ENCODE data around the gene IGSF21.

DNA sequence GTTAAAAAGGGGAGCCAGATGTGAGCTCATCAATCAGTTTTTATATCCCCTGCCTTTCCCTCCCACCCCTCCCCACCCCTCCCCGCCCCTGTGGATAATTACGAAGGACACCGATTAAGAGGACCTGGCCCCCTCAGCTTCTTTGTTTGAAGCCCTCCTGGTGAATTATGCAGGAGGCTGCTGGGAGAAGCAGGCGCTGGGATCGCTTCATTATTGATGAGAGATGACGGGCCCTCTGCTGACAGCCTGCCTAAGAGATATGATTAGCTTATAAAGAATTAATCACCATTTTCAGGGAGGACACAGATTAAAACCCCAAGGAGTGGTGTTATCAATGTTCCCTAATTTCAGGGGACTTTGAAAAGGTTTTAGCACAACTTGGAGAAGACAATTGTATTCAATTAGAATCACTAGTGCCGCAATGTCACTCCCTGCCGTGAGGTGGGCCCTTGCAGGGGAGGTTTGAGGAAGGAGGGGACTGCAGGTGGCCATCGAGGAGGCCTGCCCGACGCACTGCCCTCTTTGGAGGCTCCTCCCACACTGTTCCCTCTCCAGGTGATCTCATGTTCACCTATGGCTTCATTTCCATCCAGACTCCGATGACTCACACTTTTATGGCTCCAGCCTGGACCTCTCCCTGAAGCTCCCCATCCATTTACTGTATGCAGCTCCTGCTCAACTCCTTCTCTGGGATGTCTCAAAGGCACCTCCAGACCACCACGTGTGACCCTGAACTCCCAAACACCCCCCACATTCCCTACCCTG is 306.1 kb downstream of the IGSF21 start:
- TF ChIP-seq CTCF (IDR thresholded peaks at IDR 0.05; ENCODE audit: low read length): no peak
- no peak for TF ChIP-seq EZH2 (IDR thresholded peaks at IDR 0.05; ENCODE audit: borderline replicate concordance, low read length)

Data from OCI-LY1 (cell line).